Measurements from ENCODE around the gene NDUFA5. TPM values are rescaled to one million over a fixed set of nuclear protein-coding genes. Genes with fewer than 3 reads are reported as not detected.

Gene NDUFA5
- total RNA-seq, 1 experiment from 2014 or later: 53.4 TPM

- CTCF ChIA-PET: no interaction called here
- no TSS peak for BruUV-seq (replicated peaks)
Measured at GRCh38 chr7:123499211-123499970, 58.2 kb downstream of the NDUFA5 start.

DNA sequence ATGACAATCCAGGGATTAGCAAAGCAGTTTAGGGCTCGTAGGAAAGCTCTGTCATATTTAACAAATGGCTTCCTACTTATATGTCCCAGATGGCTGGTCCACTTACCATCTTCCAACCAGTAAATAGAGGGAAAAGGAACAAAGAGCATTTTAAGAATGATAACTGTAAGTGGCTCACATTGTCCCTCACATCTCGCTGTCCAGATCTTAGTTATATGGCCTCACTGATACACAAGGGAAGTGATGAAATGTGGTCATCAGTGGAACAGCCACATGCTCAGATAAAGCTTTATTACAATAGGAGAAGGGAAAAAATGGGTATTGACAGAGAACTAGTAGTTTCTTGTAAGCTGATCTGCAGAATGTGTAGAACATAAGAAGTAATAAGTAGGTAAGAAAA, 59.0 kb downstream of the NDUFA5 start:
- ChIA-PET POLR2A (no interaction called here), CTCF (no interaction called here)
- H3K9me3 ChIP-seq (ENCODE audit: control insufficient read depth, insufficient read depth, low read depth, low read length): no peaks in the 10 kb centered on the region
- ATAC-seq (no peak), DNase-seq (ENCODE audit: low read depth, low spot score) (no peak)
- in situ Hi-C loops (cut with HindIII; ENCODE audit: low pct_unique_long_range_greater_than_20kb, low sequenced_read_pairs): no loop called here
- H3K36me3 ChIP-seq (ENCODE audit: control insufficient read depth, insufficient read depth, low read length): no peaks in the 10 kb centered on the region
- TF ChIP-seq CTCF (IDR thresholded peaks at IDR 0.05) (no peak), REST (IDR thresholded peaks at IDR 0.05; ENCODE audit: insufficient read depth in 1 of 2, low read depth in 2 of 2, low read length in 1 of 2) (no peak), TCF7L2 (IDR thresholded peaks at IDR 0.05; ENCODE audit: low read depth, low read length) (no peak), POLR2AphosphoS5 (IDR thresholded peaks at IDR 0.05; ENCODE audit: low read depth, low read length) (no peak), SIN3A (IDR thresholded peaks at IDR 0.05; ENCODE audit: borderline replicate concordance, insufficient read depth, low read depth, low read length) (no peak)
- no peak overlapping the region for H3K27ac ChIP-seq (ENCODE audit: low read length)
- H3K27me3 ChIP-seq (ENCODE audit: control insufficient read depth, insufficient read depth, low read length): no peaks in the 10 kb centered on the region; the same call in 1 of the 2 replicates
- intact Hi-C loops (cut with micrococcal nuclease; ENCODE audit: unreplicated experiment): loop anchor here (10.0 kb wide), 1 partner anchor 376 kb away; no protein-coding TSS in a partner anchor
- no TSS peak for BruUV-seq (replicated peaks)
- no peaks in the 10 kb centered on the region for H3K4me1 ChIP-seq (ENCODE audit: control insufficient read depth, insufficient read depth, low read length)
- no peak overlapping the region for H3K4me3 ChIP-seq (ENCODE audit: low read depth in 2 of 2, low read length in 2 of 2)

More at GRCh38 chr7:123499211-123499970, 58.2 kb downstream of the NDUFA5 start:
- in situ Hi-C loops (cut with HindIII; ENCODE audit: low pct_unique_long_range_greater_than_20kb, low sequenced_read_pairs) (no loop called here), intact Hi-C loops (cut with micrococcal nuclease; ENCODE audit: unreplicated experiment) (loop anchor here (10.0 kb wide), 1 partner anchor 375 kb away; no protein-coding TSS in a partner anchor)
- no peak overlapping the region for H3K4me3 ChIP-seq (ENCODE audit: low read depth in 2 of 2, low read length in 2 of 2)
- H3K36me3 ChIP-seq (ENCODE audit: control insufficient read depth, insufficient read depth, low read length): no peaks in the 10 kb centered on the region
- ATAC-seq (no peak), DNase-seq (ENCODE audit: low read depth, low spot score) (no peak)
- POLR2A ChIA-PET: interaction anchor here (0.6 kb wide), 1 partner anchor 217 kb away, joined by 3 read pairs; no protein-coding TSS in a partner anchor
- no peaks in the 10 kb centered on the region; the same call in 1 of the 2 replicates for H3K27me3 ChIP-seq (ENCODE audit: control insufficient read depth, insufficient read depth, low read length)
- no peak for TF ChIP-seq POLR2AphosphoS5 (IDR thresholded peaks at IDR 0.05; ENCODE audit: low read depth, low read length)
- TF ChIP-seq REST (IDR thresholded peaks at IDR 0.05; ENCODE audit: insufficient read depth in 1 of 2, low read depth in 2 of 2, low read length in 1 of 2): no peak
- TF ChIP-seq SIN3A (IDR thresholded peaks at IDR 0.05; ENCODE audit: borderline replicate concordance, insufficient read depth, low read depth, low read length): no peak
- no peak for TF ChIP-seq CTCF (IDR thresholded peaks at IDR 0.05)
- TF ChIP-seq TCF7L2 (IDR thresholded peaks at IDR 0.05; ENCODE audit: low read depth, low read length): no peak
- H3K27ac ChIP-seq (ENCODE audit: low read length): no peak overlapping the region
- no peaks in the 10 kb centered on the region for H3K9me3 ChIP-seq (ENCODE audit: control insufficient read depth, insufficient read depth, low read depth, low read length)
- H3K4me1 ChIP-seq (ENCODE audit: control insufficient read depth, insufficient read depth, low read length): no peaks in the 10 kb centered on the region

Data from Panc1 (cell line).